ENCODE results near the gene ATP1B2. TPM values are rescaled to one million over a fixed set of nuclear protein-coding genes. Genes with fewer than 3 reads are reported as not detected.

Gene ATP1B2
- total RNA-seq, 4 donors from 2014 or later: 0.10 to 0.81 (median 0.21) TPM

DNA sequence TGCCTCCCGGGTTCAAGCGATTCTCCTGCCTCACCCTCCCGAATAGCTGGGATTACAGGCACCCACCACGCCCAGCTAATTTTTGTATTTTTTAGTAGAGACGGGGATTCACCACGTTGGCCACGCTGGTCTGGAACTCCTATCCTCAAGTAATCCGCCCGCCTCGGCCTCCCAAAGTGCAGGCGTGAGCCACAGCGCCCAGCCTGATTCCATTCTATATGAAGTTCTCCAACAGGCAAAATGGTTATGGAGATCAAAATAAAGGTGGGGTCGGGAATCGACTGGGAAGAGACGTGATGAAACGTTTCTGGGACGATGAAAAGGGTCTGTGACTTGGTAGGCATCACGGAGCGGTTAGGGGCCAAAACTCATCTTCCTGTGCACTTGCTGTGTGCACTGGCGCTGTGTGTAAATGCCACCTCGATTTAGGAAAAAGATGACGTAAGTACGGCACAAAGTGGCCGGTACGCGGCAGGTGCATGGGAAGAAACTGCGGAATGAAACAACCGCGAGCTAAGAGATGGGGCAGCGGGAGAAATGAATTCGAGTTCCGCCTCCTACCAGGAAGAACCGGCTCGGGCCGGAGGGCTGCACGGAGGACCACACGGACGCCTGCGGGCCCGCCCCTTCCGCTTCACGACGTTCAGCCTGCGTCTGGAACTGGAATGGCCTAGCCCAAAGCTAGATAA lies 35.0 kb downstream of the ATP1B2 start:
- Histone ChIP-seq H3K4me1 (peaks cover 26 to 34% of the 10 kb centered on the region in 2 donors), H3K27me3 (no peaks in the 10 kb centered on the region), H3K9me3 (no peaks in the 10 kb centered on the region), H3K4me3 (peak overlapping the region; percentile 80 to 96 (median 90)), H3K27ac (peak overlapping the region; percentile 94 to 97 (median 94)), H3K36me3 (peaks cover 0 to 12% of the 10 kb centered on the region in 2 donors)
- intact Hi-C loops (cut with DNase I; ENCODE audit: low total_unique reads) (loop anchor here (1.0 to 10.0 kb wide), 4 partner anchors 113 to 433 kb away; partner anchors contain the start of genes CTDNEP1, ELP5, NLGN2 and SENP3), in situ Hi-C loops (cut with MboI; ENCODE audit: low sequenced_read_pairs in 4 of 4) (loop anchor here in 2 of 4 donors (5.0 to 25.0 kb wide), 2 partner anchors 58 to 173 kb away; partner anchors contain the start of gene SAT2 (in 2 of the 2))
- DNase-seq (peak; percentile 83 to 90), ATAC-seq (peak; percentile 63)
- TF ChIP-seq, protein P1, sequence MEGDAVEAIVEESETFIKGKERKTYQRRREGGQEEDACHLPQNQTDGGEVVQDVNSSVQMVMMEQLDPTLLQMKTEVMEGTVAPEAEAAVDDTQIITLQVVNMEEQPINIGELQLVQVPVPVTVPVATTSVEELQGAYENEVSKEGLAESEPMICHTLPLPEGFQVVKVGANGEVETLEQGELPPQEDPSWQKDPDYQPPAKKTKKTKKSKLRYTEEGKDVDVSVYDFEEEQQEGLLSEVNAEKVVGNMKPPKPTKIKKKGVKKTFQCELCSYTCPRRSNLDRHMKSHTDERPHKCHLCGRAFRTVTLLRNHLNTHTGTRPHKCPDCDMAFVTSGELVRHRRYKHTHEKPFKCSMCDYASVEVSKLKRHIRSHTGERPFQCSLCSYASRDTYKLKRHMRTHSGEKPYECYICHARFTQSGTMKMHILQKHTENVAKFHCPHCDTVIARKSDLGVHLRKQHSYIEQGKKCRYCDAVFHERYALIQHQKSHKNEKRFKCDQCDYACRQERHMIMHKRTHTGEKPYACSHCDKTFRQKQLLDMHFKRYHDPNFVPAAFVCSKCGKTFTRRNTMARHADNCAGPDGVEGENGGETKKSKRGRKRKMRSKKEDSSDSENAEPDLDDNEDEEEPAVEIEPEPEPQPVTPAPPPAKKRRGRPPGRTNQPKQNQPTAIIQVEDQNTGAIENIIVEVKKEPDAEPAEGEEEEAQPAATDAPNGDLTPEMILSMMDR (IDR thresholded peaks at IDR 0.05 in 4 of 5, conservative IDR thresholded peaks at IDR 0.05 in 1 of 5): no peak
- peak in 1 of 2 donors; percentile 51 for TF ChIP-seq POLR2A (IDR thresholded peaks at IDR 0.05)

DNA sequence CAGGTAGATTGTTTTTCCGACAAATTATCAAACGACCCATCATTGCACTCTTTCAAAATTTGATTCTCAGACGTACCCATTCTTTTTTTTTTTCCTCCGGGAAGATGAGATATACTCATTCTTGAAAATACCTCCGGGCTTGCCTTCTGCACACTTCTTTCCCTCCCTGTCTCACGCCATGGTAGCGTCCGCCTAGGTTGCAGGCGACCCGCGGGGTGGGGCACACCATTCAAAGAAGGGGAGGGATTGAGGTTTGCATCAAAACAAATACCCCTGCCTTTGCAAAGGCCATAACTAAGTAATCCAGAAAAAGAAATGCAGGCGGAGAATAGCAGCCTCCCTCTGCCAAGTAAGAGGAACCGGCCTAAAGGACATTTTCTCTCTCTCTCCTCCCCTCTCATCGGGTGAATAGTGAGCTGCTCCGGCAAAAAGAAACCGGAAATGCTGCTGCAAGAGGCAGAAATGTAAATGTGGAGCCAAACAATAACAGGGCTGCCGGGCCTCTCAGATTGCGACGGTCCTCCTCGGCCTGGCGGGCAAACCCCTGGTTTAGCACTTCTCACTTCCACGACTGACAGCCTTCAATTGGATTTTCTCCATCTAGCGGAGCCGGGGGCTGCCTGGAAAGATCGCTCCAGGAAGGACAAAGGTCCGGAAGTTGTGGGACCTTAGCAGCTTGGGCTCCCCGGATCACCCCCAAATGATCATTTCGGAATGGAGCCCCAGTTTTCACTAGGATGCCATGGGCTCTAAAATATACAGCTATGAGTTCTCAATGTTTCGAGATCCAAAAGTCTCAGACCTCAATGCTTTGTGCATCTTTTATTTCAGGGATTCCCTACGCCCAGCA lies 35.7 kb downstream of the ATP1B2 start:
- peaks cover 0 to 15% of the 10 kb centered on the region in 2 donors for H3K36me3 ChIP-seq
- intact Hi-C loops (cut with DNase I; ENCODE audit: low total_unique reads): loop anchor here (1.0 to 10.0 kb wide), 5 partner anchors 114 to 434 kb away; partner anchors contain the start of genes CTDNEP1, ELP5, NLGN2 and SENP3
- DNase-seq (peak; percentile 51 to 69), ATAC-seq (peak; percentile 59 to 65)
- in situ Hi-C loops (cut with MboI; ENCODE audit: low sequenced_read_pairs in 4 of 4): loop anchor here in 2 of 4 donors (5.0 to 25.0 kb wide), 2 partner anchors 59 to 174 kb away; partner anchors contain the start of gene SAT2 (in 2 of the 2)
- peaks cover 26 to 34% of the 10 kb centered on the region in 2 donors for H3K4me1 ChIP-seq
- TF ChIP-seq, protein P1 (IDR thresholded peaks at IDR 0.05 in 4 of 5, conservative IDR thresholded peaks at IDR 0.05 in 1 of 5): peak in 1 of 5 experiments; percentile 14
- peak; percentile 81 to 92 for TF ChIP-seq POLR2A (IDR thresholded peaks at IDR 0.05)
- H3K9me3 ChIP-seq: no peaks in the 10 kb centered on the region
- H3K4me3 ChIP-seq: peak overlapping the region; percentile 80 to 96 (median 90)
- H3K27ac ChIP-seq: peak overlapping the region; percentile 94 to 97 (median 94)
- no peaks in the 10 kb centered on the region for H3K27me3 ChIP-seq

DNA sequence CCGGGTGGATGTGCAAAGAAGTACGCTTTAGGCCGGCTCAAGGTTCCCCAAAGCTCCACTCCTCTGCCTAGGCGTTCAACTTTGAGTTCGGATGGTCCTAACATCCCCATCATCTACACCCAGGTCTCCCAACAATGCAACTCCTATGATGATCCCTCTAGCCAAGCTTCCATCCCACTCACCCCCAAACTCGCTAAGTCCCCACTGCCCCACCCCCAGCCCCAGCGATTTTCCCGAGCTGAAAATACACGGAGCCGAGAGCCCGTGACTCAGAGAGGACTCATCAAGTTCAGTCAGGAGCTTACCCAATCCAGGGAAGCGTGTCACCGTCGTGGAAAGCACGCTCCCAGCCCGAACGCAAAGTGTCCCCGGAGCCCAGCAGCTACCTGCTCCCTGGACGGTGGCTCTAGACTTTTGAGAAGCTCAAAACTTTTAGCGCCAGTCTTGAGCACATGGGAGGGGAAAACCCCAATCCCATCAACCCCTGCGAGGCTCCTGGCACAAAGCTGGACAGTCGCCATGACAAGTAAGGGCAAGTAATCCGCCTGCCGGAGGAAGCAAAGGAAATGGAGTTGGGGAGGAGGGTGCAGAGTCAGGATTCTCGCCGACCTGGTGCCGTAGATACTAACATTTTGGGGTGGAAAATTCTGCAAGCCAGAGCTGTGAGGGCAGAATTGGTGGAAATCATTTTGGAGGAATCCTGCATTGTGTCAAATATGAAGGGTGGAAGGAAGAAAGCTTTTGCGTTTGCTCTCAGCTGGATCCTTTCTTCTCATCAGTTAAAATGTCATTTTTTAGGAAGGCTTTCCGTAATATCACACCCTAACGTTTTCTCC lies 36.6 kb downstream of the ATP1B2 start, which contains the start of gene TP53:
TSS of gene TP53 (minus strand) at position 419 of the 836 bp plus-strand sequence. CDS start 10,896 bp downstream, outside the sequence.
- intact Hi-C loops (cut with DNase I; ENCODE audit: low total_unique reads): loop anchor here (1.0 to 10.0 kb wide), 4 partner anchors 114 to 435 kb away; partner anchors contain the start of genes CTDNEP1, ELP5, NLGN2 and TMEM256

More for the DNA sequence above, 36.6 kb downstream of the ATP1B2 start, which contains the start of gene TP53:
- Histone ChIP-seq H3K4me3 (peak within 1 kb of the TSS; percentile 80 to 96 (median 90)), H3K4me1 (peaks cover 26 to 34% of the 10 kb centered on the region in 2 donors), H3K36me3 (peaks cover 0 to 21% of the 10 kb centered on the region in 2 donors), H3K27me3 (no peaks in the 10 kb centered on the region), H3K27ac (peak within 1 kb of the TSS; percentile 94 to 97 (median 94)), H3K9me3 (no peaks in the 10 kb centered on the region)
- in situ Hi-C loops (cut with MboI; ENCODE audit: low sequenced_read_pairs in 4 of 4): loop anchor here in 2 of 4 donors (5.0 to 25.0 kb wide), 2 partner anchors 60 to 175 kb away; partner anchors contain the start of gene SAT2 (in 2 of the 2)
- DNase-seq (peak; percentile 91 to 92), ATAC-seq (peak; percentile 66 to 75)
- TF ChIP-seq, protein P1 (IDR thresholded peaks at IDR 0.05 in 4 of 5, conservative IDR thresholded peaks at IDR 0.05 in 1 of 5): no peak
- peak; percentile 78 to 88 for TF ChIP-seq POLR2A (IDR thresholded peaks at IDR 0.05)

All from gastrocnemius medialis (tissue), 4 donors.